ENCODE data around the gene BLVRB. TPM values are rescaled to one million over a fixed set of nuclear protein-coding genes. Genes with fewer than 3 reads are reported as not detected.
"Not testable (repeated sequence)": the region's sequence is repeated elsewhere in the genome, so short reads cannot be mapped to it uniquely, and the experiment has no call there.

The BLVRB gene
- total RNA-seq, 1 experiment from 2014 or later, result 649 TPM

DNA sequence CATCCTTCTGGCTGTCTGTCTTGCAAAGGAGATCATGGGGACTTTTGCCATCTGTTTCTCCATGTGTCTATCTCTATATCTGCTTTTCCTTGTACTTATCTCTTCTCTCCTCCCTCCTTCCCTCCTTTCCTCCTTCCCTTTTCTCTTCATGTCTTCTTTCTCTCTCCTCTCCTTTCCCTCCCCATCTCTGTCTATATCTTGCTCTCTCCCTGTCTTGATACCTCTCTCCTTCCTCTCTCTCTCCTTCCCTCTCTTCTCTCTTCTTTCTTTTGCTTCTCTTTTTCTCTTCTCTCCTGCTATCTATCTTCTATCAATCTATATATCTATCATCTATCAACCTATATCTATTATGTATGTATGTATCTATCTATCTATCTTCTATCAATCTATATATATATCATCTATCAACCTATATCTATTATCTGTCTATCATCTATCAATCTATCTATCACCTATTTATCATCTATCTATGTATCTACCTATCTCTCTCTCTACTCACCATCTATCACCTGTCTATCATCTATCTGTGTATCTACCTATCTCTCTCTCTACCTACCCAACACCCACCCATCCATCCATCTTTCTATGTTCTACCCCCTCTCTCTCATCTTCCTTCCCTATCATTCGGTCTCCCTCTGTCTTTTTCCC is 28.8 kb upstream of the BLVRB start:
- in situ Hi-C loops (cut with HindIII; ENCODE audit: low pct_unique_long_range_greater_than_20kb, low sequenced_read_pairs), result no loop called here
- no peak for DNase-seq (ENCODE audit: low read depth)

- in situ Hi-C loops (cut with HindIII; ENCODE audit: low pct_unique_long_range_greater_than_20kb, low sequenced_read_pairs), result no loop called here
- no peak for DNase-seq (ENCODE audit: low read depth)
Measured at GRCh38 chr19:40493778-40494177, 28.2 kb upstream of the BLVRB start.

GRCh38 chr19:40492274-40492673 is 26.7 kb upstream of the BLVRB start:
- DNase-seq (ENCODE audit: low read depth), result no peak
- in situ Hi-C loops (cut with HindIII; ENCODE audit: low pct_unique_long_range_greater_than_20kb, low sequenced_read_pairs), result no loop called here

DNA sequence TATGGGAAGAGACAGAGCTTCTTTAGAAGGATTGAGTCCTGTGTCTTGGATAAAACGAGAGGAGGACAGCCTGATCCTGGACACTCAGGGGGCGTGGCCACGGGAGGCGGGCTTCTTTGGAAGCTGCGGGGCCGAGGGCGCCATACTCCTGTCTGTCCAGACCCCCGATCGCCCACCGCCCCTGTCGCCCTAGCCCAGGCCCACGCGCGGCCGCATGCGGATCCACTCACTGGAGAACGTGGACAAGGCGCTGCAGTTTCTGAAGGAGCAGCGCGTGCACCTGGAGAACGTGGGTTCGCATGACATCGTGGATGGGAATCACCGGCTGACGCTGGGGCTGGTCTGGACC is 24.3 kb upstream of the BLVRB start:
- in situ Hi-C loops (cut with HindIII; ENCODE audit: low pct_unique_long_range_greater_than_20kb, low sequenced_read_pairs), result no loop called here
- DNase-seq (ENCODE audit: low read depth), result no peak

- DNase-seq (ENCODE audit: low read depth), result no peak
- in situ Hi-C loops (cut with HindIII; ENCODE audit: low pct_unique_long_range_greater_than_20kb, low sequenced_read_pairs), result no loop called here
Measured at GRCh38 chr19:40486017-40486416, 20.5 kb upstream of the BLVRB start.

DNA sequence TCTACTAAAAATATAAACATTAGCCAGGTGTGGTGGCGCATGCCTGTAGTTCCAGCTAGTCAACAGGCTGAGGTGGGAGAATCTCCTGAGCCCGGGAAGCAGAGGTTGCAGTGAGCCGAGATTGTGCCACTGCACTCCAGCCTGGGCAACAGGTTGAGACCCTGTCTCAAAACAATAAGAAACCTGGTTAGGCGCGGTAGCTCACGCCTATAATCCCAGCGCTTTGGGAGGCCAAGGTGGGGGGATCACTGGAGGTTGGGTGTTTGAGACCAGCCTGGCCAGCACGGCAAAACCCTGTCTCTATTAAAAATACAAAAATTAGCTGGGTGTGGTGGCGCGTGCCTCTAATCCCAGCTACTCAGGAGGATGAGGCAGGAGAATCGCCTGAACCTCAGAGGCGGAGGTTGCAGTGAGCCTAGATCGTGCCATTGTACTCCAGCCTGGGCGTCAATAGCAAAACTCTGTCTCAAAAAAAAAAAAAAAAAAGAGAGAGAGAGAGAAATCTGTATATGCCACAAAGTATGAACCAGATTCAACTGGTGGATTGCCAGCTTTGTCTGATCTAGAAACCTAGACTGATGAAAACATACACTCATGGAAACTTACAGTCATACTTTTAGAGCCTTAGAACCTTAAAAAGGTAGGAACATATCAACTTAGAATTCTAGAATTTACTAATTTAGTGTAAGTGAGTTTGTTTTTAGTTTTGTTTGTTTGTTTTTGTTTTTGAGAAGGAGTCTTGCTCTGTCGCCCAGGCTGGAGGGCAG is 10.5 kb upstream of the BLVRB start:
- in situ Hi-C loops (cut with HindIII; ENCODE audit: low pct_unique_long_range_greater_than_20kb, low sequenced_read_pairs); DNase-seq (ENCODE audit: low read depth): not testable (repeated sequence)

GRCh38 chr19:40474737-40475136 is 9.2 kb upstream of the BLVRB start:
- in situ Hi-C loops (cut with HindIII; ENCODE audit: low pct_unique_long_range_greater_than_20kb, low sequenced_read_pairs), result no loop called here
- DNase-seq (ENCODE audit: low read depth), result no peak

- no peak for DNase-seq (ENCODE audit: low read depth)
- in situ Hi-C loops (cut with HindIII; ENCODE audit: low pct_unique_long_range_greater_than_20kb, low sequenced_read_pairs), result no loop called here
Measured at GRCh38 chr19:40472516-40472915, 7.0 kb upstream of the BLVRB start.

DNA sequence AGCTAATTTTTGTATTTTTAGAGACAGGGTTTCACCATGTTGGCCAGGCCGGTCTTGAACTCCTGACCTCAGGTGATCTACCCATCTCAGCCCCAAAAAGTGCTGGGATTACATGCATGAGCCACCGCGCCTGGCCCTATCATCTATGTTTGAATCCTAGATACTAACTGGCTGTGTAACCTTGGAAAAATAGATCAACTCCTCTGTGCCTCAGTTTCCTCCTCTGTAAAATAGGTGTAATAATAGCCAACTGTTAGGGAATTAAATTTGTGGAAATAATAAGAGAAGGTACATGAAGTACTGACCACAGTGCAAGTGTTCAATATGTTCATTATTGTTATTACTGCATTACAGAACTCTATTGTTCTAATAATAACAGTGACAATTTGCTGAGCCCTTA is 5.6 kb upstream of the BLVRB start:
- in situ Hi-C loops (cut with HindIII; ENCODE audit: low pct_unique_long_range_greater_than_20kb, low sequenced_read_pairs), result no loop called here
- no peak for DNase-seq (ENCODE audit: low read depth)

- DNase-seq (ENCODE audit: low read depth), result no peak
- in situ Hi-C loops (cut with HindIII; ENCODE audit: low pct_unique_long_range_greater_than_20kb, low sequenced_read_pairs), result no loop called here
Measured at GRCh38 chr19:40469011-40469410, 3.5 kb upstream of the BLVRB start.

DNA sequence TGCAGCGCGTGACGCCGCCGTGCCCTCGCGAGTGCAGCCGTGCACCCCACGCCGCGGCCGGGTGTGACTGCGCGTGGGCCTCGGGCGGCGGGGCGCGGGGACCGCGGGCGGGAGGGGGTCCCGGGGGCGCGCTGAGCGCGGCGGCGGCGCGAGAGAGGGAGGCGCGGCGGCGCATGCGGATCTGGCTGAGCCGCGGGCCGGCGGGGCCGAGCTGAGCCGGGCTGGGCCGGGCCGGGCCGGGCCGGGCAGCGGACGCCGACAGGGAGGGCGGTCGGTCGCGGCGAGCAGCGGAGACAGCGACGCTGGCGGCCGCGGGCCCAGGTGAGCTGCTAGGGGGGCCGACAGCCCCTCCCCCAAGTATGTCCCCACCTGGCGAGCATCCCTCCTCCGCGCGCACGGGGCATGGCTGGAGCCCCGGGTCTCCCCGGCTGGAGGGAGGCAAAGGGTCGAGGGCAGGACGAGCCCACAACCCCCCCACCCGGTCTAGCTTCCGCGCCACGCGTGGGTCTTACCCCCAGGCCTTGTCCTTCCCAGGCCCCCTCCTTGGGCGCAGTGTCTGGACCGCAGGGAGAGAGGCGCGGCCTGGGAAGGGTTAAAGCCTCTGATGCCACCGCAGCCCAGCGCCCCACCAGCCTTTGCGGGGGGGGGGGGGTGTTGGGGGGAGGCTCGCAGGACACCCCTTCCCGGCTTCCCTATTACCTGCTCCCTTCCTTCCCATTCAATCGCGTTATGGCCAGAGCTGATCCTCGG is 1.6 kb upstream of the BLVRB start, which contains the start of gene SPTBN4:
Gene SPTBN4 (plus strand): TSS at position 17 of the 750 bp plus-strand sequence. CDS start 5,621 bp downstream, outside the sequence.
- DNase-seq (ENCODE audit: low read depth), result no peak
- in situ Hi-C loops (cut with HindIII; ENCODE audit: low pct_unique_long_range_greater_than_20kb, low sequenced_read_pairs), result no loop called here

- DNase-seq (ENCODE audit: low read depth), result no peak
- in situ Hi-C loops (cut with HindIII; ENCODE audit: low pct_unique_long_range_greater_than_20kb, low sequenced_read_pairs), result no loop called here
Measured at GRCh38 chr19:40466219-40466984, 857 bp upstream of the BLVRB start.

GRCh38 chr19:40465025-40465556 is 454 bp downstream of the BLVRB start:
- no peak for DNase-seq (ENCODE audit: low read depth)
- in situ Hi-C loops (cut with HindIII; ENCODE audit: low pct_unique_long_range_greater_than_20kb, low sequenced_read_pairs), result no loop called here

DNA sequence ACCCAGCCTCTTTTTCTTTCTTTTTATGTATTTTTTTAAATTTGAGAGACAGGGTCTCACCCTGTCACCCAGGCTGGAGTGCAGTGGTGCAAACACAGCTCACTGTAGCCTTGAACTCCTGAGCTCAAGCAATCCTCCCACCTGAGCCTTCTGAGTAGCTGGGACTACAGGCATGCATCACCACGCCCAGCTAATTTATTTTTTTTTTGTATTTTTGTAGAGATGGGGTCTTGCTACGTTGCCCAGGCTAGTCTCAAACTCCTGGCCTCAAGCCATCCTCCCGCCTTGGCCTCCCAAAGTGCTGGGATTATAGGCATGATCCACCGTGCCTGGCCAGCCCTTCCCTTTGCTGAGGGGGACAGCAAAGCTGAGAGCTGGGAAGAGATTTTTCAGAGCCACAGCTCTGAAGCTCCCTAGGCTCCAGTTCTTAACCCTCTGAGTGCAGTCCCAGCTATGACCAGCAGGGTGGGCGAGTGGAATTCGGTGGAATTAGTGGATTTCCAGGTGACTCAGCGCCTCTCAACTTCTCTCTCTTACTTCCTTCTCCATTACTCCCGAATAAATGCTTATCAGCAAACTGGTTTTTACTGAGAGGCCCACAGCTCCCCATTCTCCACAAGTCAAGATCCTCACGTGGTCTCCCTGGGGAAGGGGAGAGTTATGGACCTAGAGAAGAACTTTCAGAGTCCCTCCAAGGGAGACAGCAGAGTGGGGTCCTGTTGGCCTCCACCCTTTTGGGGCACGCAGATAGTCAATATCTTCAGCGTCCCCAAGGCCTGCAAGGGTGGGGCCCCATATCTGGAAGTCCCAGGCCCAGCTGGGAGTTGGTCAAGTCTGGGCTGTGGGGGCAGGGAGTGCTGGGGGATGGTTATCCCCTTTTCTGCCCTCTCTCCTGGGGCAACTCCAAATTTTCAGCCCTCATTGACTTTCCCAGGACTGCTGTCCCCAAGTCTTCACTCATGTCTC is 1.2 kb downstream of the BLVRB start:
- in situ Hi-C loops (cut with HindIII; ENCODE audit: low pct_unique_long_range_greater_than_20kb, low sequenced_read_pairs), result no loop called here
- peak; percentile 92 for DNase-seq (ENCODE audit: low read depth)

DNA sequence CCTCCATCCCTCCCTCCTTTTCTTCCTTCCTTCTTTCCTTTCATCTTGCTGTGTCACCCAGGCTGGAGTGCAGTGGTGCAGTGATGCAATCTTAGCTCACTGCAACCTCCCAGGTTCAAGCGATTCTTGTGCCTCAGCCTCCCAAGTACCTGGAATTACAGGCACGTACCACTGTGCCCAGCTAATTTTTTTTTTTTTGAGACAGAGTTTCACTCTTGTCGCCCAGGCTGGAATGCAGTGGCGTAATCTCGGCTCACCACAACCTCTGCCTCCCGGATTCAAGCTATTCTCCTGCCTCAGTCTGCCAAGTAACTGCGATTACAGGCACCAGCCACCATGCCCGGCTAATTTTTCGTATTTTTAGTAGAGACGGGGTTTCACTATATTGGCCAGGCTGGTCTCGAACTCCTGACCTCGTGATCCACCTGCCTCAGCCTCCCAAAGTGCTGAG is 1.9 kb downstream of the BLVRB start:
- peak; percentile 74 for DNase-seq (ENCODE audit: low read depth)
- in situ Hi-C loops (cut with HindIII; ENCODE audit: low pct_unique_long_range_greater_than_20kb, low sequenced_read_pairs), result not testable (repeated sequence)

DNA sequence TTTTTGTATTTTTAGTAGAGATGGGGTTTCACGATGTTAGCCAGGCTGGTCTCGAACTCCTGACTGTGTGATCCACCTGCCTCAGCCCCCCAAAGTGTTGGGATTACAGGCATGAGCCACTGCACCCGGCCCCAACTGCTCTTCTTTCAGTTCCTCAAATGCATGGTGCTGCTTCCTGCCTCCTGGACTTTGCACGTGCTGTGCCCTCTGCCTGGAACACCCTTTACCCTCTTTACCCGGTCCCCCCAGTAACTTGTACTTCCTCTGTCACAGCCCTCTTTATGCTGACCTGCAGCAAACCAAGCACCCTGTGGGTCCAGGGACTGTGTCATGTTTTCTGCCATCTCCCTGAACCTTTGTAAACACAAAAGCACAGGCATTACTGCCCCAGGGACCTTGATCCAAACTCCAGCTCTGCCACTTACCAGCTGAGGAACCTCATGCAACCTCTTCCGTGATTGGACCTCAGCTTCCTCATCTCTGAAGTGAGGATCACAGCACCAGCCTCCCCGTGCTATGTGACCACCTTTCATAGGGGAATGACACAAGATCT is 3.8 kb downstream of the BLVRB start:
- in situ Hi-C loops (cut with HindIII; ENCODE audit: low pct_unique_long_range_greater_than_20kb, low sequenced_read_pairs), result no loop called here
- no peak for DNase-seq (ENCODE audit: low read depth)

DNA sequence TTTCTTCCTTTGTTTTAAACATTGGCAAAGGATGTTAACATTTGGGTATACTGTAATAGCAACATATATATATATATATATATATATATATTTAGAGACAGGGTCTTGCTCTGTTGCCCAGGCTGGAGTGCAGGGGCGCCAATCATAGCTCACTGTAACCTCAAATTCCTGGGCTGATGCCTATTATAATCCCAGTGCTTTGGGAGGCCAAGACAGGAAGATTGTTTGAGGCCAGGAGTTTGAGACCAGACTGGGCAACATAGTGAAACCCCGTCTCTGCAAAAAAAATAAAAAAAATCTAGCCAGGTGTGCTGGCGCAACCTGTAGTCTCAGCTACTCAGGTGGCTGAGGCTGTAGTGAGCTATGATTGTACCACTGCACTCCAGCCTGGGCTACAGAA is 5.4 kb downstream of the BLVRB start:
- no peak for DNase-seq (ENCODE audit: low read depth)
- in situ Hi-C loops (cut with HindIII; ENCODE audit: low pct_unique_long_range_greater_than_20kb, low sequenced_read_pairs), result no loop called here
